Heart right ventricle (tissue), 16 donors: ENCODE data around the gene SERPIND1. TPM values are rescaled to one million over a fixed set of nuclear protein-coding genes. Genes with fewer than 3 reads are reported as not detected.

ENCODE experiments used
- ATAC-seq, 8 donors: fragments of 200-7000 bp; cut with Tn5 transposase; one replicate each; pipeline ENCODE4 v1.9.1; 2020; ENCODE audit warnings: mild to moderate bottlenecking in 8 of 8, moderate library complexity in 8 of 8, moderate number of reproducible peaks in 1 of 8
- DNase-seq, 2 donors: peaks; one replicate each; pipeline ENCODE4 v3.0.0-alpha.2; 2020
- H3K27ac ChIP-seq, 10 donors: fragments of 200-600 bp; sonication (generic) in 2 of 10; one replicate each; pipeline versions ENCODE4 v1.5.0 to v1.8.0; 2020 to 2022; ENCODE audit warnings: mild to moderate bottlenecking in 3 of 10
- H3K27me3 ChIP-seq, 7 donors: fragments of 200-600 bp; one replicate each; pipeline ENCODE4 v1.8.0; 2021 to 2022; ENCODE audit warnings: mild to moderate bottlenecking in 2 of 7
- H3K36me3 ChIP-seq, 9 donors: fragments of 200-600 bp; sonication (generic) in 1 of 9; one replicate each; pipeline versions ENCODE4 v1.5.0 to v1.8.0; 2020 to 2022; ENCODE audit warnings: mild to moderate bottlenecking in 2 of 9
- H3K4me1 ChIP-seq, 9 donors: fragments of 200-600 bp; sonication (generic) in 1 of 9; one replicate each; pipeline versions ENCODE4 v1.5.0 to v1.8.0; 2020 to 2022; ENCODE audit warnings: mild to moderate bottlenecking in 4 of 9
- H3K4me3 ChIP-seq, 10 donors: fragments of 200-600 bp; sonication (generic) in 2 of 10; one replicate each; pipeline versions ENCODE4 v1.5.0 to v1.8.0; 2020 to 2022; ENCODE audit warnings: mild to moderate bottlenecking in 7 of 10, moderate library complexity in 2 of 10
- H3K9me3 ChIP-seq, 11 donors: fragments of 200-600 bp in 10 of 11; sonication (generic) in 2 of 11; one replicate each; pipeline versions ENCODE4 v1.5.0 to v1.8.0; 2013 to 2022; ENCODE audit warnings: mild to moderate bottlenecking in 2 of 11, control low read depth in 1 of 11, moderate library complexity in 1 of 11
- WGBS, 2 donors: extraction: QIAGEN DNeasy Blood & Tissue Kit; methylation state at CpG; one replicate each; pipeline ENCODE4 v1.1.7; 2013; ENCODE audit warnings: inconsistent platforms in 1 of 2; 5-methylcytosine and 5-hydroxymethylcytosine counted together
- intact Hi-C, 10 donors: fragments of 100-400 bp; cut with DNase I; formaldehyde crosslinking; loops; one replicate each; pipeline versions ENCODE4 v1.11.1 to v1.14.2; 2022
- polyA plus RNA-seq, 2 donors: library from polyadenylated mRNA; stranded (reverse); fragments of 200-250 nt; gene quantifications; one replicate each; pipeline ENCODE4 v1.2.3, GENCODE V29; 2013
- total RNA-seq, 10 donors: library from RNA; stranded (reverse); fragmentation: NEBNext Ultra II Directional in 3 of 10; extraction: Animal tissue kit (Norgen Biotek cat#: 25700) in 3 of 10; gene quantifications; one replicate each; pipeline versions ENCODE4 v1.2.1 to v1.2.4, GENCODE V29; 2021 to 2023
- TF ChIP-seq, protein P1 (sequence below), 9 donors: fragments of 200-600 bp; sonication (generic) in 2 of 9; IDR thresholded peaks; one replicate each; pipeline versions ENCODE4 v1.5.0 to v1.8.0; 2021 to 2022; ENCODE audit warnings: antibody characterized with exemption in 9 of 9, mild to moderate bottlenecking in 5 of 9, moderate library complexity in 1 of 9
- donor health status: Arrhythmogenic right ventricular cardiomyopathy.
- donor health status: ischemic (EF 13 %, LVEDD 7.1; RV severe dilation, severe dysfunction).
- donor health status: healthy with polysubstance abuse.
- donor health status: DM: no; HTN: yes; CAD: no.
- donor health status: DM: no; HTN: no; CAD: no.
- donor health status: ischemic (EF 25% LVEDD 6.9; RV normal size, moderate dysfunction).
- donor health status: ischemic (EF 25% LVEDD 5.7; RV mildly dilated, moderate dysfunction).
- donor health status: healthy.
- donor health status: DM: yes; HTN: yes; CAD: no.
- donor health status: Ischemic cardiomyopathy.
- donor health status: ischemic (EF 35%, LVEDD 5.7; RV mildly dilated, moderate dysfunction).
- donor health status: nonischemic (EF 11% LVEDD 7.7; RV severe dilation, severe dysfunction).
- donor health status: DM: yes; HTN: yes; CAD: no.
- donor health status: PGD.
- donor health status: ischemic (EF 29% LVEDD 5.4; RV normal size, mild dysfunction).
- donor health status: nonischemic (EF 23%, LVEDD 6.1; RV moderate dilation, normal function).

The SERPIND1 gene
- total and polyA plus RNA-seq, 12 donors = 0.07 to 0.26 (median 0.09) TPM; not detected in 7

DNA sequence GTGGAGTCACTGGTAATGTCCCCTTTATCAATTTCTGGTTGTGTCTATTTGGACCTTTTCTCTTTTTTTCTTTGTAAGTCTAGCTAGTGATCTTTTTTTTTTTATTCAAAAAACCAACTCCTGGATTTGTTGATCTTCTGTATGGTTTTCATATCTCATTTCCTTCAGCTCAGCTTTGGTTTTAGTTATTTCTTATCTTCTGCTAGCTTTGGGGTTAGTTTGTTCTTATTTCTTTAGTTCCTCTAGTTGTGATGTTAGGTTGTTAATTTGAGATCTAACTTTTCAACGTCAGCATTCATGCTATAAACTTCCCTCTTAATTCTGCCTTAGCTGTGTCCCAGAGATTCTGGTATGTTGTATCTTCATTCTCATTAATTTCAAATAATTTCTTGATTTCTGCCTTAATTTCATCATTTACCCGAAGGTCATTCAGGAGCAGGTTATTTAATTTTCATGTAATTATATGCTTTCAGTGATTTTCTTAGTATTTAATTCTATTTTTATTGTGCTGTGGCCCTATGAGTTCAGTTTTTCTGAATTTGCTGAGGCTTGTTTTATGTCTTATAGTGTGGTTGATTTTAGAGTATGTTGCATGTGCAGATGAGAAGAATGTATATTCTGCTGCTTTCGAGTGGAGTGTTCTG lies 55.7 kb downstream of the SERPIND1 start:
- no peak overlapping the region for H3K4me3 ChIP-seq
- TF ChIP-seq, protein P1, sequence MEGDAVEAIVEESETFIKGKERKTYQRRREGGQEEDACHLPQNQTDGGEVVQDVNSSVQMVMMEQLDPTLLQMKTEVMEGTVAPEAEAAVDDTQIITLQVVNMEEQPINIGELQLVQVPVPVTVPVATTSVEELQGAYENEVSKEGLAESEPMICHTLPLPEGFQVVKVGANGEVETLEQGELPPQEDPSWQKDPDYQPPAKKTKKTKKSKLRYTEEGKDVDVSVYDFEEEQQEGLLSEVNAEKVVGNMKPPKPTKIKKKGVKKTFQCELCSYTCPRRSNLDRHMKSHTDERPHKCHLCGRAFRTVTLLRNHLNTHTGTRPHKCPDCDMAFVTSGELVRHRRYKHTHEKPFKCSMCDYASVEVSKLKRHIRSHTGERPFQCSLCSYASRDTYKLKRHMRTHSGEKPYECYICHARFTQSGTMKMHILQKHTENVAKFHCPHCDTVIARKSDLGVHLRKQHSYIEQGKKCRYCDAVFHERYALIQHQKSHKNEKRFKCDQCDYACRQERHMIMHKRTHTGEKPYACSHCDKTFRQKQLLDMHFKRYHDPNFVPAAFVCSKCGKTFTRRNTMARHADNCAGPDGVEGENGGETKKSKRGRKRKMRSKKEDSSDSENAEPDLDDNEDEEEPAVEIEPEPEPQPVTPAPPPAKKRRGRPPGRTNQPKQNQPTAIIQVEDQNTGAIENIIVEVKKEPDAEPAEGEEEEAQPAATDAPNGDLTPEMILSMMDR (IDR thresholded peaks at IDR 0.05) = no peak
- DNase-seq = no peak
- no peaks in the 10 kb centered on the region for H3K9me3 ChIP-seq
- intact Hi-C loops = no loop called here
- no peaks in the 10 kb centered on the region for H3K4me1 ChIP-seq
- peaks cover 0 to 98% (median 45%) of the 10 kb centered on the region in 9 donors for H3K36me3 ChIP-seq
- 94 to 100% methylated on average over 3 of the region's 3 CpGs for WGBS, 2 donors
- no peak overlapping the region for H3K27ac ChIP-seq
- ATAC-seq = no peak
- no peaks in the 10 kb centered on the region for H3K27me3 ChIP-seq

DNA sequence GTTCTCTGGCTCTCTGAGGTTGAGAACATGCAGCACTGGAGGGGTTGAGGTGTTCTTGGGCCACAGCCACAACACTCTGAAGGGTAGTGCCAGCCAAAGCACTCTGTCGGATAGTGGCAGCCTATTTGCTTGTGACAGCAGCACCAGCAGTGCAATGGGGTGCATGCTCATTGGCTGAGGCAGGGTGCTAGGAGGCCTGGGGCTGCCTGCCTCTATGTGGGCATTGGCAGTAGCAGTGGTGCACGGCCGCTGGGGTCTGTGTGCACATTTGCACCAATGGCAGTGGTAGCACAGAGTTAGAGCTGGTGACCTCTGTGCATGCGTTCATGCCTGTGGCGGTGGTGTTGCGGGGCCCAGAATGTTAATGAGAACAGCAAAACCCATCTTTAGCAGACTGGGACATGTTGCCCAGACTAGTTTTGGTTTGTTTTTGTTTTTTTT lies 59.3 kb downstream of the SERPIND1 start:
- no peak overlapping the region for H3K27ac ChIP-seq
- WGBS, 2 donors = 93 to 95% methylated on average over 6 of the region's 6 CpGs
- DNase-seq (no peak), ATAC-seq (peak in 1 of 8 donors; percentile 51)
- peaks cover 0 to 8% (median 0%) of the 10 kb centered on the region in 9 donors for H3K4me1 ChIP-seq
- intact Hi-C loops = no loop called here
- H3K9me3 ChIP-seq = no peaks in the 10 kb centered on the region
- TF ChIP-seq, protein P1 (IDR thresholded peaks at IDR 0.05) = no peak
- H3K27me3 ChIP-seq = no peaks in the 10 kb centered on the region
- H3K4me3 ChIP-seq = no peak overlapping the region
- peaks cover 0 to 67% (median 40%) of the 10 kb centered on the region in 9 donors for H3K36me3 ChIP-seq

DNA sequence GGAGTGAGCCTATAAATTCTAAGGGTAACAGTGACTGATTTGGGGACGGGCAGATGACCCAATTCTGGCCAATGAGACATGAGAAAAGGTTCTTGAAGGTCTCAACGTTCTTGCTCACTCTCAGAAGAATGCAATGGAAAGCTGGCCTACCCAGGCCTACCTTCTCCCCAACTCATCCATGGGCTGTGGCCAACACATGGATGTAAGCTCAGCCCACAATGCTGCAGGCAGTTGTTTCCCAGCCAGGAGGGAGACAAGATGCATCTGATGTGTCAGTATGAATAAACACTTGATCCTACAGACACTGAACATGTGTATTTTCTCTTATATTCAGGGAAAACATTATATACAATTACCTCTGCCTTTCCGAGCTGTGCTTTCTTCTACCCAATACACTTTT lies 60.3 kb downstream of the SERPIND1 start:
- Histone ChIP-seq H3K27ac (no peak overlapping the region), H3K4me1 (peaks cover 0 to 8% (median 0%) of the 10 kb centered on the region in 9 donors), H3K27me3 (no peaks in the 10 kb centered on the region), H3K4me3 (no peak overlapping the region), H3K9me3 (no peaks in the 10 kb centered on the region), H3K36me3 (peaks cover 0 to 58% (median 38%) of the 10 kb centered on the region in 9 donors)
- TF ChIP-seq, protein P1 (IDR thresholded peaks at IDR 0.05) = no peak
- intact Hi-C loops = no loop called here
- no peak for DNase-seq
- ATAC-seq = no peak
- WGBS, 2 donors = 91 to 93% methylated on average over 3 of the region's 3 CpGs

DNA sequence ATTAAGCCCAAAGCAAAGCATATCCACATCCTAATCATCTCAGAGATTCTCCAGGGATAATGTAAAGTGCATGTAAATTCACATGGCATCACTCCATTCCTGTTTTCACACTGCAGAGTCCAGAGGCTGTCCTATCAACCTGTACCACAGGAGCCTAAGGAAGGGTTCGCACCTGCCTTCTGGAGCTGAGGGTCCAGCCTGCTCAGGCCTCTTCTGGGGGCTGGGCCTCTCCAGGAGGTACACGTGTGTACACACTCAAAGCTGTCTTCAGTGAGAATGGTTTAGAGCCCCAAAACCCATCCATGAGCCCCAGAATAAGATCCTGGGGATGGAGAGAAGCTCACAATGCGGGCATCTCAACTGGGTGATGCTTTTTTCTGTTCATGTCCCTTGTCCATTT lies 60.8 kb downstream of the SERPIND1 start:
- TF ChIP-seq, protein P1 (IDR thresholded peaks at IDR 0.05) = no peak
- no peak for ATAC-seq
- intact Hi-C loops = no loop called here
- Histone ChIP-seq H3K9me3 (no peaks in the 10 kb centered on the region), H3K27ac (no peak overlapping the region), H3K36me3 (peaks cover 0 to 53% (median 37%) of the 10 kb centered on the region in 9 donors), H3K27me3 (no peaks in the 10 kb centered on the region), H3K4me3 (no peak overlapping the region), H3K4me1 (peaks cover 0 to 8% (median 0%) of the 10 kb centered on the region in 9 donors)
- WGBS, 2 donors = 93 to 98% methylated on average over 3 of the region's 3 CpGs
- DNase-seq = no peak

Other genes starting within 250 kb of the SERPIND1 start
- gene PI4KA, start 84.7 kb downstream of the SERPIND1 start, total RNA-seq = 10 to 100 TPM; 34.8 to 55.2 (median 40.8) TPM
- 10 to 100 TPM; 32.3 to 39.3 TPM for gene PI4KA, start 84.7 kb downstream of the SERPIND1 start, polyA plus RNA-seq
- gene SNAP29, start 84.9 kb downstream of the SERPIND1 start, total RNA-seq = 10 to 100 TPM; 20.6 to 43.6 (median 26.8) TPM
- 10 to 100 TPM in 1 of 2 donors, 1 to 10 TPM in 1; 9.9 to 22.2 TPM for gene SNAP29, start 84.9 kb downstream of the SERPIND1 start, polyA plus RNA-seq
- 10 to 100 TPM; 43.3 to 76.9 (median 56.5) TPM for gene CRKL, start 143.3 kb downstream of the SERPIND1 start, total RNA-seq
- 10 to 100 TPM; 19.2 to 33.7 TPM for gene CRKL, start 143.3 kb downstream of the SERPIND1 start, polyA plus RNA-seq
- gene AIFM3, start 193.1 kb downstream of the SERPIND1 start, total RNA-seq = 1 to 10 TPM in 3 of 10 donors, under 1 TPM in 6, not detected in 1; 0.24 to 1.5 (median 0.50) TPM
- gene AIFM3, start 193.1 kb downstream of the SERPIND1 start, polyA plus RNA-seq = 1 to 10 TPM in 1 of 2 donors, under 1 TPM in 1; 0.29 to 1.5 TPM
- gene LZTR1, start 208.2 kb downstream of the SERPIND1 start, total RNA-seq = 10 to 100 TPM; 14.7 to 32.5 (median 23.7) TPM
- 10 to 100 TPM; 25.0 to 36.5 TPM for gene LZTR1, start 208.2 kb downstream of the SERPIND1 start, polyA plus RNA-seq
- gene THAP7, start 228.0 kb downstream of the SERPIND1 start, total RNA-seq = 10 to 100 TPM; 15.5 to 26.3 (median 17.5) TPM
- gene THAP7, start 228.0 kb downstream of the SERPIND1 start, polyA plus RNA-seq = 10 to 100 TPM; 29.3 to 54.9 TPM
- 1 to 10 TPM in 9 of 10 donors, under 1 TPM in 1; 0.81 to 7.7 (median 3.9) TPM for gene P2RX6, start 241.1 kb downstream of the SERPIND1 start, total RNA-seq
- under 1 TPM; 0.07 to 0.80 TPM for gene P2RX6, start 241.1 kb downstream of the SERPIND1 start, polyA plus RNA-seq